HepG2 (cell line): ENCODE measurements around the gene ATP9A. TPM values are rescaled to one million over a fixed set of nuclear protein-coding genes. Genes with fewer than 3 reads are reported as not detected.
"Not testable (repeated sequence)": the region's sequence is repeated elsewhere in the genome, so short reads cannot be mapped to it uniquely, and the experiment has no call there.

Experiments used
- ATAC-seq: fragments of 200-7000 bp; cut with Tn5 transposase; 3 replicates; pipeline ENCODE4 v1.9.1; 2020; ENCODE audit warnings: mild to moderate bottlenecking, moderate library complexity
- BruUV-seq: library from RNA; stranded (reverse); fragments of 400-500 nt; replicated peaks from 2 replicates; lab custom pipeline; 2021; lab: Mats Ljungman, UMichigan
- CTCF ChIA-PET: fragments of 300-600 bp; formaldehyde crosslinking; extraction: SDS; loops from one replicate; lab custom pipeline; 2021; ENCODE audit warnings: low total read pairs, inconsistent platforms, low intra/inter-chr PET ratio; lab: Yijun Ruan, JAX
- POLR2A ChIA-PET: fragments of 350-600 bp; sonication (Branson Sonifier 250); formaldehyde crosslinking; loops from one replicate; lab custom pipeline; 2020; ENCODE audit warnings: antibody characterized with exemption, inconsistent platforms; lab: Yijun Ruan, JAX
- DNase-seq: peaks from one replicate; pipeline ENCODE4 v3.0.0-alpha.2; 2015; ENCODE audit warnings: low spot score
- FAIRE-seq: peaks from 3 replicates; lab custom pipeline; 2011; peaks lifted over from hg19 to GRCh38; lab: Jason Lieb, UNC
- H2AFZ ChIP-seq: one replicate; pipeline ENCODE4 v1.6.1; 2011; ENCODE audit warnings: low read length, inconsistent platforms
- H3K27ac ChIP-seq: fragments of 300-600 bp; 3 replicates; pipeline ENCODE4 v1.8.0; 2011; ENCODE audit warnings: mixed run types, mild to moderate bottlenecking, mixed read lengths, low read length, inconsistent platforms; ENCODE audit not compliant: insufficient read depth; ENCODE audit errors: extremely low read length
- H3K27me3 ChIP-seq, 2 experiments: fragments of 200-600 bp in 1 of 2; 2 replicates in 1 of 2; 3 replicates in 1 of 2; pipeline versions ENCODE4 v1.6.0 to v1.8.0; 2011; ENCODE audit warnings: low read length in 2 of 2, mild to moderate bottlenecking in 2 of 2, moderate library complexity in 2 of 2, inconsistent platforms in 1 of 2; ENCODE audit not compliant: insufficient read depth in 2 of 2, control insufficient read depth in 1 of 2
- H3K36me3 ChIP-seq, 2 experiments: fragments of 200-600 bp in 1 of 2; replicated peaks in 1 of 2; 2 replicates in 1 of 2; 3 replicates in 1 of 2; pipeline versions ENCODE4 v1.5.1 to v1.8.0; 2011; ENCODE audit warnings: low read length in 2 of 2, inconsistent platforms in 1 of 2; ENCODE audit not compliant: insufficient read depth in 2 of 2, control insufficient read depth in 1 of 2
- H3K4me1 ChIP-seq: 2 replicates; pipeline ENCODE4 v1.5.1; 2012; ENCODE audit warnings: low read length, inconsistent platforms; ENCODE audit not compliant: insufficient read depth
- H3K4me2 ChIP-seq: 2 replicates; pipeline ENCODE4 v1.6.0; 2011; ENCODE audit warnings: low read depth, low read length, inconsistent platforms
- H3K4me3 ChIP-seq, 3 experiments: fragments of 200-600 bp in 1 of 3; sonication (generic), shearing (Covaris generic) in 1 of 3; replicated peaks in 1 of 3; 2 replicates each; pipeline ENCODE4 v1.5.1; 2011 to 2016; ENCODE audit warnings: low read length in 3 of 3, inconsistent platforms in 2 of 3, low read depth in 2 of 3, mild to moderate bottlenecking in 2 of 3, control low read depth in 1 of 3, mixed read lengths in 1 of 3; ENCODE audit not compliant: insufficient read depth in 1 of 3
- H3K79me2 ChIP-seq: one replicate; pipeline ENCODE4 v1.6.1; 2011; ENCODE audit warnings: low read length, inconsistent platforms; ENCODE audit not compliant: insufficient read depth
- H3K9ac ChIP-seq: 2 replicates; pipeline ENCODE4 v1.6.0; 2011; ENCODE audit warnings: mild to moderate bottlenecking, low read depth, low read length, inconsistent platforms; ENCODE audit not compliant: insufficient read depth
- H3K9me3 ChIP-seq: 2 replicates; pipeline ENCODE4 v1.5.1; 2012; ENCODE audit warnings: mild to moderate bottlenecking, low read length
- H4K20me1 ChIP-seq: 2 replicates; pipeline ENCODE4 v1.6.0; 2011; ENCODE audit warnings: inconsistent platforms, mild to moderate bottlenecking, low read length, moderate library complexity; ENCODE audit not compliant: insufficient read depth
- CENPT ChIP-seq: sonication (generic); formaldehyde crosslinking; IDR thresholded peaks from 2 replicates; pipeline ENCODE4 v1.8.0; 2022; ENCODE audit warnings: low read depth, mild to moderate bottlenecking, moderate library complexity, missing genetic modification reagents
- FOXK1 ChIP-seq: sonication (generic); formaldehyde crosslinking; IDR thresholded peaks from 2 replicates; pipeline ENCODE4 v1.4.0; 2020; ENCODE audit warnings: low read depth, missing genetic modification reagents, borderline replicate concordance
- HCFC1 ChIP-seq: fragments of 150-350 bp; IDR thresholded peaks from 2 replicates; pipeline ENCODE4 v1.6.1; 2014; ENCODE audit warnings: low read depth, low read length
- NFE2L2 ChIP-seq: fragments of 150-350 bp; IDR thresholded peaks from 2 replicates; pipeline ENCODE4 v1.6.1; 2014; ENCODE audit warnings: low read length
- TOPORS ChIP-seq: sonication (generic); formaldehyde crosslinking; IDR thresholded peaks from 2 replicates; pipeline ENCODE4 v1.8.0; 2023; ENCODE audit warnings: mild to moderate bottlenecking, missing genetic modification reagents
- ZNF24 ChIP-seq: fragments of 450-650 bp; IDR thresholded peaks from 2 replicates; pipeline ENCODE4 v1.6.1; 2017; ENCODE audit warnings: antibody characterized with exemption, mild to moderate bottlenecking
- ZNF260 ChIP-seq: sonication (generic); formaldehyde crosslinking; IDR thresholded peaks from 2 replicates; pipeline ENCODE4 v1.4.0; 2020; ENCODE audit warnings: missing genetic modification reagents, low read depth, mild to moderate bottlenecking, borderline replicate concordance
- ZNF496 ChIP-seq: sonication (generic); formaldehyde crosslinking; IDR thresholded peaks from 2 replicates; pipeline ENCODE4 v1.8.1; 2023; ENCODE audit warnings: mild to moderate bottlenecking, moderate library complexity, missing genetic modification reagents; ENCODE audit not compliant: insufficient replicate concordance
- ZNF577 ChIP-seq: sonication (generic); formaldehyde crosslinking; IDR thresholded peaks from 2 replicates; pipeline ENCODE4 v1.4.0; 2020; ENCODE audit warnings: mild to moderate bottlenecking, low read depth, missing genetic modification reagents, borderline replicate concordance
- WGBS: methylation state at CpG from one replicate; pipeline ENCODE4 v1.1.6; 2017; ENCODE audit warnings: low lambda C conversion rate; 5-methylcytosine and 5-hydroxymethylcytosine counted together
- in situ Hi-C: cut with HindIII; loops from 2 replicates; pipeline ENCODE4 v1.10.0; 2017; ENCODE audit warnings: low pct_unique_long_range_greater_than_20kb; ENCODE audit not compliant: extremely low pct_ligation_motif_present
- intact Hi-C: fragments of 100-400 bp; cut with micrococcal nuclease; formaldehyde crosslinking; loops from one replicate; pipeline ENCODE4 v1.10.0; 2022; ENCODE audit not compliant: unreplicated experiment
- polyA plus RNA-seq, 8 experiments: library from polyadenylated mRNA; depleted of rRNA in 3 of 8; stranded (reverse) in 7 of 8; unstranded in 1 of 8; fragments of >200 nt; fragmentation: Illumina TruSeq in 4 of 8; extraction: Trizol in 4 of 8; gene quantifications; 2 replicates each; pipeline versions ENCODE4 v1.2.1 to v1.2.3, GENCODE V29; 2011 to 2016; ENCODE audit warnings: low read depth in 4 of 8, missing spikeins in 1 of 8, mixed read lengths in 1 of 8; ENCODE audit not compliant: insufficient read depth in 1 of 8
- total RNA-seq, 5 experiments: library from RNA; depleted of rRNA; stranded (reverse); fragments of >200 nt; fragmentation: Illumina TruSeq; extraction: Trizol; gene quantifications; 2 replicates each; pipeline ENCODE4 v1.2.3, GENCODE V29; 2016; ENCODE audit warnings: low read depth in 1 of 5

Gene ATP9A
- total and polyA plus RNA-seq, 2 of the 13 experiments (the other 11 are each of a cell fraction or from before 2014, with no cell fraction given), result 11.8 to 18.5 TPM

DNA sequence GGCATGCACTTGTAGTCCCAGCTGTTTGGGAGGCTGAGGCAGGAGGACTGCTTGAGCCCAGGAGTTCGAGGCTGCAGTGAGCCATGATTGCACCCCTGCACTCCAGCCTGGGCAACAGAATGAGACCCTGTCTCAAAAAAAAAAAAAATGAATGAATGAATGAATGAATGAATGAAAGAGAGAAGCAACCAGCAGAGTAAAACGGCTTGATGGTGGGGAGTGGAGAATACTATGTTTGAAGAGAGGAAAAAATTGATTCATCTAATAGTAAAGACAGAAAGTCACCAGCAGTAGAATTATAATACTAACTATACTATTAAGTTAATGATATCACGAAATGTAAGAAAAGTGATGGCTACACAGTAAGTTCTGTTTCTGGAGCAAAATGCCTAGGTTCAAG is 80.6 kb downstream of the ATP9A start:
- in situ Hi-C loops, result no loop called here
- no peaks in the 10 kb centered on the region for H3K79me2 ChIP-seq
- intact Hi-C loops, result no loop called here
- no peak for TF ChIP-seq CENPT (CRISPR knock-in tag)
- peak; percentile 81 for TF ChIP-seq ZNF24
- POLR2A ChIA-PET, result no interaction called here
- peaks cover 0 to 10% of the 10 kb centered on the region in 2 experiments; a peak in 3 of 5 replicates for H3K36me3 ChIP-seq
- H3K4me2 ChIP-seq, result no peak overlapping the region
- no peak overlapping the region for H2AFZ ChIP-seq
- no peak for FAIRE-seq
- ATAC-seq, result no peak
- H3K4me1 ChIP-seq, result no peaks in the 10 kb centered on the region
- H4K20me1 ChIP-seq, result no peaks in the 10 kb centered on the region
- no peaks in the 10 kb centered on the region for H3K27me3 ChIP-seq
- DNase-seq, result no peak
- no peaks in the 10 kb centered on the region for H3K9me3 ChIP-seq
- H3K4me3 ChIP-seq, result no peak overlapping the region
- H3K27ac ChIP-seq, result no peak overlapping the region
- CTCF ChIA-PET, result no interaction called here
- BruUV-seq, result no TSS peak
- no peak overlapping the region for H3K9ac ChIP-seq
- 83% methylated on average over 3 of the region's 3 CpGs for WGBS

DNA sequence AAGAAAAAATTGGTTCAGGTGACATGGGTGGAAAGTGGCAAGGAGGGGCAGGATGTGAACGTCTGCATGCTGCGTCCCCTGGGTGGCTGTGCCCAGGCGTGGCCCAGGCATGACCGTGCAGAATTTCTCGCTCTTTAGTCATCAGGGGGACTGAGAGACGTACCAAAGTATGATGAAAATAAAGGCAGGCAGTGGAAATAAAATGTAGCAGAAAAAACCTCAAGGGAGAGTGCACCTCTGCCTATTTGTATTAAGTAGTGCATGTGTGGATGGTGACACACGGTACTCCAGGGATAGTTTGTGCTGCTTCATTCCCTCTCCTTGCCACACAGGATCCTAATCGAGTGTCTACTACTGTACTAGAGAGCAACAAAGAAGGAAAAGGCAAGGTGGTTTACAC is 81.1 kb downstream of the ATP9A start:
- intact Hi-C loops, result no loop called here
- BruUV-seq, result no TSS peak
- POLR2A ChIA-PET, result no interaction called here
- Histone ChIP-seq H3K79me2 (no peaks in the 10 kb centered on the region), H3K4me2 (no peak overlapping the region), H3K27me3 (no peaks in the 10 kb centered on the region), H3K4me3 (no peak overlapping the region)
- FAIRE-seq (no peak), ATAC-seq (no peak)
- no peak for TF ChIP-seq TOPORS (CRISPR knock-in tag)
- no peak for TF ChIP-seq FOXK1 (CRISPR knock-in tag)
- TF ChIP-seq ZNF260 (CRISPR knock-in tag), result no peak
- TF ChIP-seq ZNF496, result no peak
- TF ChIP-seq ZNF577, result no peak
- no peak for TF ChIP-seq HCFC1
- peak; percentile 62; the same call in 1 of the 2 replicates for TF ChIP-seq NFE2L2
- TF ChIP-seq, all 625 proteins: peak for 1
- peaks cover 0 to 10% of the 10 kb centered on the region in 2 experiments; a peak in 3 of 5 replicates for H3K36me3 ChIP-seq
- CTCF ChIA-PET, result no interaction called here
- in situ Hi-C loops, result no loop called here
- no peak overlapping the region for H2AFZ ChIP-seq
- DNase-seq, result no peak
- no peaks in the 10 kb centered on the region for H3K4me1 ChIP-seq
- no peak overlapping the region for H3K27ac ChIP-seq
- H3K9ac ChIP-seq, result no peak overlapping the region
- no peaks in the 10 kb centered on the region for H3K9me3 ChIP-seq
- WGBS, result 95% methylated on average over 8 of the region's 8 CpGs
- no peaks in the 10 kb centered on the region for H4K20me1 ChIP-seq

DNA sequence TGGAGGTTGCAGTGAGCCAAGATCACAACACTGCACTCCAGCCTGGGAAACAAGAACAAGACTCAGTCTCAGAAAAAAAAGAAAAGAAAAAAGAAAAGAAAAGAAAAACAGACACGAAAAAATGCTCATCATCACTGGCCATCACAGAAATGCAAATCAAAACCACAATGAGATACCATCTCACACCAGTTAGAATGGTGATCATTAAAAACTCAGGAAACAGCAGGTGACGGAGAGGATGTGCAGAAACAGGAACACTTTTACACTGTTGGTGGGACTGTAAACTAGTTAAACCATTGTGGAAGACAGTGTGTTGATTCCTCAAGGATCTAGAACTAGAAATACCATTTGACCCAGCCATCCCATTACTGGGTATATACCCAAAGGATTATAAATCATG is 82.7 kb downstream of the ATP9A start:
- intact Hi-C loops, H3K4me1 ChIP-seq, H3K27me3 ChIP-seq, H3K36me3 ChIP-seq, H4K20me1 ChIP-seq, FAIRE-seq, H2AFZ ChIP-seq, H3K9me3 ChIP-seq, ATAC-seq, H3K27ac ChIP-seq, H3K4me2 ChIP-seq, H3K9ac ChIP-seq, H3K4me3 ChIP-seq, H3K79me2 ChIP-seq, CTCF ChIA-PET, in situ Hi-C loops, DNase-seq, BruUV-seq, POLR2A ChIA-PET: not testable (repeated sequence)
- 91% methylated on average over 2 of the region's 2 CpGs for WGBS
